Activated T-cell treated with anti-CD3 and anti-CD28 coated beads for 24 hours (primary cell): ENCODE results near the gene GPC5.
"Not testable (repeated sequence)": the region's sequence is repeated elsewhere in the genome, so short reads cannot be mapped to it uniquely, and the experiment has no call there.

Experiments used
- DNase-seq: peaks from one replicate; pipeline ENCODE4 v3.0.0-alpha.2; 2020; ENCODE audit warnings: low read depth

GPC5 gene

DNA sequence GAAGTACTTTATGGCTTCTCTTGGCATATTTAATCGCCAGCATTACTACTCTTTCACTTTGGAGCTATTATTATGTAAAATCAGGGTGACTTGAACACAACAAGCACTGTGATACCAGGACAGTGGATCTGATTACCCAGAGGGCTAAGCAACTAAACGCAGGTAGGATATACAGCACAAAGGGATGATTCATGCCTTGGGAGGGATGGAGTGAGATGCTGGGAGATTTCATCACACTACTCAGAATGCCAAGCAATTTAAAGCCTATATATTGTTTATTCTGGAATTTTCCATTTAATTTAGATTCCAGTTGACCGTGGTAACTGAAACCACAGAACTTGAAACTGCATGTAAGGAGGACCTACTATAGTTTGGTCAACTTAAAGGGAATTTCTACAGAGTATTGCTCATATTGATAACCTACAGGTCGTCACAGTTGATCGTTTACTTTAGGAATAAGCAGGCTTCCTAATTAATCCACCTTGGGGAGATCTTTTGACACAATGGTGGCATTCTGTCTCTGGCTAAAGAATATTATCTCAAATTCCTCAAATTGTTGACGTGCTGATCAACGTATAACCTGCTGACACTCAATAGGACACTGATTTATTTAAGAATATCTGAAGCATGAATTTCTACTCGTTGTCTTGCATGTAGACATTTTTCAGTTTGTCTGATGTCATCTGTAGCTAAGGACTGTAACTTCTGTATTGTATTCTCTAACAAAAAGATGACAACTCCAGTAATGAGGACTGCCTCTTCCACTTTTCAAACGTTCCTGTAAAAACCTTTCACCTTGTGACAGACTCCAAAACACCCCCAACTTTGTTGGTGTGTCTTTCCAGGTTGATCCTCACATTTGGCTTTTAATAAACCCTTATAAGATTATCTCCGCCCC, 254.2 kb downstream of the GPC5 start:
- no peak for DNase-seq

DNA sequence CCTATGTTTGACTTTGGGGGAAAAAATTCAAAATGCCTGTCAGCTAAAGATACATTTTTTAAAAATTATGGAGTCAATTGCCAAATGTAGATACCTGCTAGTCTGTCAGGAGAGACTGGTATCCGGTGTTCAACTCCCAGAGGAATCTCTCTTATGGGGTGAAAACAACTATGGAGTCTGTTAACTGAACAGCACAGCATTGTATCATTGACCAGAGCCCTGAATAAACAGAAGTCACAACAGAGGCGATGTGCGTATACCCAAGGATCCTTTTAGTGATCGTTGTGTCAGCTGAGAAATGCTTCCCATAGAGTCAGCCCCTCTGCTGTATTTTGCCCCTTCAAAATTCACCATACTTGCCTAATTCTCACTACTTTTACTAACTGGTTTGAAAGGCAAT, 257.3 kb downstream of the GPC5 start:
- no peak for DNase-seq

DNA sequence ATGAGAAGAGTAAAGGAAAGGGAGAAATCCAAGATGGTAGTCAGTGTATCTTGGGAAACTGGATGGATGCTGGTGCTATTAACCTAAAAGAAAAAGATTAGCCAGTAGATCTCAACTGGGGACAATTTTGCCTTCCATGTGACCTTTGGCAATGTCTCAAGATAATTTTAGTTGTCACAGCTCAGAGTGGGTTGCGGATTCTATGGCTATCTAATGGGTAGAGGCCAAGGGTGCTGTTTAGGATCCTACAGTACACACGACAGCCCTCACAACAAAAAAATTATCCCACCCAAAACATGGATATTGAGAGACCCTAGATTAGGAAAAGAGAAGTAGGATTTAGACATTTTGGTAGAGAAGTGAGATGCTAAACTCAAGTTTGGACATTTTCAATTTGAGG, 258.9 kb downstream of the GPC5 start:
- no peak for DNase-seq

DNA sequence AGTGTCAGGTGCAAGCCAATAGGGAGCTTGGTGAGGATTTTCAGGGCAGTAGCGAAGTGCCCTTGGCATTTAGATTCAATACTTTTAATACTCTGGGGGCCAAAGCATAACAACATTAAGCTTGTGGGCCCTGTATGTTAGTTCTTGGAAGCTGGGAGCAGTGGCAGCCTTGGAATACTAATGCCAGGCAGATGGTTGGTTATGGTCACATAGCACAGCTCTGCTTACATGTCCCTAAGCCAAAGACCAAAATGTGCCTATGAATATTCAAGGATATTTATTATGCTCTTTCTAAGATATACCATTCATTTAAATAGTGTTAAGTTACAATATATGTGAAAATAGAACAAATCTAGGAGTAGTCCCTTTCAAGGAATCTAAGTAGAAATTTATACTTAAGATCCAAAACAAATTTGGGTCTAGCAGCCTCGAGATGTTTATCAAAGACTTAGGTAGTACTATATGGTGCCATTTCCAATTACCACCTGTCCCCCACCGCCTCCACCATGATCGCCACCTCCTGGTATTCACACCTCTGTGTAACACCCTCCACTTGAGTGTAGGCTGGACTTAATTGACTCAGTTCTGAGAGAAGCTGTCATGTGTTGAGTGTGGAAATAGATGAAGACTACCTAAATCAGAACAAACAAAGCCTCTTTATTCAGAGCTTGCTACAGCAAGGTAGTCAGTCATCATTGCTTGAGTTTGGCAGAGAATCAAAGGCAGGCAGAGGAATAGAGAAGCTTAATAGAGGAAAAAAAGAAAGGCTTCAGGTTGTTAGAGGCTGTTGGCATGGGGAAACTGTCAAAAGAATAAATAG, 261.0 kb downstream of the GPC5 start:
- no peak for DNase-seq

DNA sequence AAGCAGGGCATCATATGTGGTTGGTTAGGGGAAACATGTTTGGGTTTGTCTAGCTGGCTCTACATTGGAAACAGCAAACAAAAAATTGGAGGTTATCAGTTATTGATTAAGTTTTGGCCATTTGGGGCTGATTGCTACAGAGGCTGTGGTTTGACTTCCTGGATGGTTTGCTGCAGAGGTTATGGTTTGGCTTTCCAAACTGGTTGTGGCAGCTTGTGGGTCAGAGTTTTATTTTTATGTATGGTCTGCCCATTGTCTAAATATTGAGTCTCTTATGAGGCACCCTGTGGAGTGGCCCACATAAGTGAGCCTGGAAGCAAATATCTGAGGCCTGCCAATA, 261.6 kb downstream of the GPC5 start:
- no peak for DNase-seq

DNA sequence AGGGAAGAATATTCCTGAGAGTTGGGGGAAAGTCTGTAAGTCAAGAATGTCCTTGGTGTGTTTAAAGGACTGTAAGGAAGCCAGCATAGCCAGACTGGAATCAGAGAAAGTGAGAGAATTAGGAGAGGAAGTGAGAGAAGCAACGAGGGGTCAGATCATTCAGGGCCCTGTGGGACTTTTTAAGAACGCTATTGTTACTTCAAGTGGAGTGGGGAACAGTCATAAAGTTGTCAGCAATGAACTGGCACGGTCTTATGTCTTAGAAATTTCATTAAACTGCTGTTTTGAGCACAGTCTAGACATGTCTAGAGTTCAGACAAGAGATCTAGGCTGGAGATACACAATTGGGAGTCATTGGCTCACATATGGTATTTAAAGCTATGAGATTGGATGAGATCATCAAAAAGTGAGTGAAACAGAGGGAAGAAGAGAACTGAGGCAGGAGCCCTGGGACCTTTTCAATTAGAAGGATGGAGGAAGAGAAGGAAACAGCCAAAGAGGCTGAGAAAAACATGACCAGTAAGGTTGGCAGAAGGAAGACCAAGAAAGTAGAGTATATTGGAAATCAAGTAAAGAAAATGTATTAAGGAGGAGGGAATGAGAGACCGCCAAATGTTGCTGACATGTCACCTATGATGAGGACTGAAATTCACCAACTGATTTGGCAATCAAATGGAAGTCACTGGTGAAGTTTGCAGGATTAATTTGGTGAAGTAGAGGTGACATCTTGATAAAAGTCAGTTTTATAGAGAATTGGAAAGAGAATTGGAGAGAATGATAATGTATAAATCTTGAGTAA, 263.5 kb downstream of the GPC5 start:
- DNase-seq: no peak

DNA sequence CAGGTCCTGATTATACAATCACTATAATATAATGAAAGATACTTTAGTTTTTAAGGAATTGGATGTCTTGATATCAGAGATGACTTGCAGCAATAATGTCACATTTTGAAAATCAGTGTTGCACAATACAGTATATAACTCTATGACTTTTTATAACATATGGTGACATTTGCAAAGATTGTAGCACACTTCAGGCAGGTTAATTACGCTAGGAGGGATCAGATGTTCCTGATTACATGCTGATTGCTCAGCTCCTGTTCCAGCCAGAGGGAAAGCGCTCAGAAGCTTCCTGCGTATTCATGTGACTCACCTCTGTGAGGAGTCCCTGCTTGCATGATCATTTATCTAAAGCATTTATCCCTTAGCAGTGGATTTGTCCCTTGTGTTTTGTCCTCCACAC, 265.6 kb downstream of the GPC5 start:
- DNase-seq: no peak

DNA sequence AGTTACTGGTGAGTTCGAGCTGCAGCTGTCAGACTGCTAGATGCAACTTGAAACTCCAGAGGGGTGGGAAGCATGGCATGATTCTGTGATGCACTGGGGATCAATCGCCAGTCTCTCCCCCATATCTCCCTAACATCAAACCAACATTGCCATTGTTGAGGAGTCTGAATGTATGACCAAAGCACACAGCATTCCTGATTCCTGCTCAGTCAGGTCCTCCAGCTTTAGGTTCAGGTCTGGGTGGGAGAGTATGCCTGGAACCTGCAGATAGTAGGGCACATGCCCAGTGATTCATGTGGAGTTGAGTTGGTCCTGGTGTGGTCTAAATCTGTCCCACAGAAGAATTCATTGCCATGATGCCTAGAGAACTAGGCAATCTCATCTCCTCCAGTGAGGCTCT, 269.1 kb downstream of the GPC5 start:
- DNase-seq: no peak

DNA sequence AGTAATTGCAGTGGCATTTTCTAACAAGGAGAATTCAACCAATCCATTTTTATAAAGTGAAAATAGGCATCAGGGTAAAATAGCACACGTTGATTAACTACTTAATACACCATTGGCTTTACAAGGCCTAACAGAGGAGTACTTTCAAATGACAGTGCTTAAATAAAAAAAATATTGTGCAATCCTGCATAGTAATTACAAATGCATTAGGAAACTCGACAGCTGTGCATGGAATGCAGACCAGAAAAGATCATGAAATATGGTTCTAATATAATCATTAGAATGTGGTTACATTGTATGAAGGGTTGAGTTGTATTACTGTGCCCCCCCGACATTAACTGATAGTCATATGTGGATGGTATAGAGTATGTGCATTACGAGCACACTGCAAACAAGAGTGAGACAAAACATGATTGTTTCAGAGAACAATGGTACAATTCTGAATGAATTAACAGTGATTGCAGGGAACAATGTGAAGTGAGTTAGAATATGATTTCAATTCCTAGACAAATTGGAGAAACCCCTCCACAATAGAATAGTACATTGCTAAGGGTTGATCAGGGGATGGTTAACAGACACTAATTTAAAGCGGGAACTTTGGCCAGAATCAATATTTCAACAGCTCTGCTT, 270.6 kb downstream of the GPC5 start:
- DNase-seq: no peak

DNA sequence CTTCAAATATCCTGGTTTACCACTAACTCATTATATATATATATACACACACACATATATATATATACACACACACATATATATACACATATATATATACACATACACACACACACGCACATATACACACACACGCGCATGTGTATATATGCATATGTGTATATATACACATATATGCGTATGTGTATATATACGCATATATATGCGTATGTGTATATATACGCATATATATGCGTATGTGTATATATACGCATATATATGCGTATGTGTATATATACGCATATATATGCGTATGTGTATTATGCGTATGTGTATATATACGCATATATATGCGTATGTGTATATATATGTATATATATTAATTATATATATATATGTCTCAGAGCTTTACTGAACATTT, 275.9 kb downstream of the GPC5 start:
- DNase-seq: not testable (repeated sequence)

DNA sequence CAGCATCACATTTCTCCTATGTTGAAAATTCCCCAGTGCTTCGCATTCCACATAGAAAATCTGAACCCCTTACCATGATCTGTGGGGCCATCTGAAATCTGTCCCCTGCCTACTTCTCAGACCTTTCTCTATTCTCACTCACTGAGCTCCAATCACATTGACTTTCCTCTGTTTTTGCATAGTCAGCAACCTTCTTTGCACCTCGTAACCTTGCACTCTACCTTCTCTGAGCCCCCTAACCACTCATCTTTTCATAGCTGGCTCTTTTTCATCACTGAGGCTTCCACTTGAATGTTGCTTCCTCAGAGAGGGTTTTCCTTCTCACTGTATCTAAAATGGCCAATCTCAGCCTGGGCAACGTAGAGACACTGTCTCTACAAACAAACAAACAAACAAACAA, 286.3 kb downstream of the GPC5 start:
- DNase-seq: no peak

DNA sequence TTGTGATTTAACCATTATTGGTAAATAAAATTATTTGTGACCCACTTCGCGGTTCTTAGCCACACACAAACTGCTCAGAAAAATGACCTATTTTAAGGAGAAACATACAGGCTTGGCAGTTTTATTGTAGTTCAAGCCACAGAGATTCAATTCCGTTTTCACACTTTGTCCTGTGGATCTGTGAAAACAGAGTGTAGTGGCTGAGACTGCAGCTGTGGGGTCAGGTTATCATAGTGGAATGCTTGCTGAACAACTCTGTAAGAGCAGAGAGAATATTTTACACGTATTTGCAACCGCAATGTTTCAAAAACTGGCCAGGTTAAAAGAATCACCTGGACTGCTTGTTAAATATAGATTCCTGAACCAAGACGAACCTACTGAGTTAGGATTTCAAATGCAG, 292.5 kb downstream of the GPC5 start:
- DNase-seq: no peak

DNA sequence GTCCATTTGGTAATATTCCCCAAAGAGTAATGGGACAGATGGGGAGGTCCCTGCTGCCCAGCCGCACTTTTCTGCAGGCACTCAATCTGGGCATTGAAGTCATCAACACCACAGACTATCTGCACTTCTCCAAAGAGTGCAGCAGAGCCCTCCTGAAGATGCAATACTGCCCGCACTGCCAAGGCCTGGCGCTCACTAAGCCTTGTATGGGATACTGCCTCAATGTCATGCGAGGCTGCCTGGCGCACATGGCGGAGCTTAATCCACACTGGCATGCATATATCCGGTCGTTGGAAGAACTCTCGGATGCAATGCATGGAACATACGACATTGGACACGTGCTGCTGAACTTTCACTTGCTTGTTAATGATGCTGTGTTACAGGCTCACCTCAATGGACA, 295.0 kb downstream of the GPC5 start:
- no peak for DNase-seq

DNA sequence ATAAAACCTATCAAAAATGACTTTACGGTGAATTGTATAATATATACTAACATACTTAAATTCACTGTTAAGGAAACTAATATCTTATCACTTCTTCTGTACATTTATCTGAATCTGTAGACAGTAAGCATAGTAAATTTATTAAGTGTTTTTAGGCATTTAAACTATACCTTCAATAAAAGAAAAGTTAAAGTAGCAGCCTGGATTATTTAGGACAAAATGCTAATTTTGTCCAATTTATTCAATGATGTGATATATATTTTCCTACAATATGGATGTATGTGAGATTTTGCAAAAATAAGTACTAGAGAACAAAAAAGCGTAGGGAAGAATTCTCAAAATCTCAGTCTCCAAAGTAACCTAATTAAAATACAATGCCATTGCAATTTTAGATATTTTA, 299.9 kb downstream of the GPC5 start:
- DNase-seq: no peak

DNA sequence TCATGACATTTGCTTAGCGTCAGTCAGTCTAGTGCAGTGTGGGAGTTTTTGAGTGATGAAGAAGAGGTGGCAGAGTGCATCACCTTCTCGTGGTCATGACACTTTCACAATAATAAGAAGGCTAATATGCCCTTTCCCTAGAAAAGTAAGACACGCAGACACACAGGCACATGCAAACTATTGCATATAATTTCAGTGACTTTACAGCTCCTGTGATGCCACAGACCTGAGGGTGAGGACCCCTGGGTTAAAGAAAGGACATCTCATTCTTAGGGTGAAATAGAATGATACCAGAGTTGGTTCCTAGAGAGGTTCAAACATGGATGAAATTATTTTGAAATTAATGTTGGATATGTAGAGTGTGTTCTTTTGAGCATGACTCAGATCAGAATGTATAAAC, 300.3 kb downstream of the GPC5 start:
- DNase-seq: no peak

DNA sequence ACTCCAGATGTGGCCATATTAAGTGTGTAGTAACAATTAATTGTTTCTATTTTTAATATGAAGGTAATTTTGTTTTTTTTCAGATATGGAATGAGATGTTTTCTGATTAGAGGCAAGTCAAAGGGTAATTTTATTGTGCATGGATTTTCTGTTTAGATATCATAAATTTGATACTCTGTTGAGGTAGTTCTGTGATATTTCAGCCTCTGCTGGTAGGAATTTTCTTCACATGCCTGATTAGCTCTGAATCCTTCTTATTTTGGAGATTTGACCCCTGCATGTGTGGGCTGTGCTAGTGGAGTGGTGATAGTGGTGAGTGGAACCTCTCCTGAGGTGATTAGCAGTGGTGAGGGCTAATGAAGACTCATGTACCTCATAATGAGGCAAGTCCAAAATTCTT, 301.4 kb downstream of the GPC5 start:
- DNase-seq: no peak

DNA sequence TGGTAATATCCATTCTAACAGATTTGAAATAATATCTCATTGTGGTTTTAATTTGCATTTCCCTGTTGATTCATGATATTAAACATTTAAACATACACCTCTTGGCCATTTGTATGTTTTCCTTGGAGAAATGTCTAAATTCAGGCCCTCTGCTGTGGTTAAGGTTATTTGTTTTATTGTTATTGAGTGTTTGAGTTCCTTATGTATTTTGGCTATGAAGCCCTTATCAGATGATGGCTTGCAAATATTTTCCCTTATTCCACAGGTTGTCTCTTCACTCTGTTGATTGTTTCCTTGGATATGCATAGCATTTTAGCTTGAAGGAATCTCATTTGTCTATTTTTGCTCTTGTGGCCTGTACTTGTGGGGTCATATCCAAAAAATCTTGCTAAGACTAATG, 303.6 kb downstream of the GPC5 start:
- DNase-seq: no peak

DNA sequence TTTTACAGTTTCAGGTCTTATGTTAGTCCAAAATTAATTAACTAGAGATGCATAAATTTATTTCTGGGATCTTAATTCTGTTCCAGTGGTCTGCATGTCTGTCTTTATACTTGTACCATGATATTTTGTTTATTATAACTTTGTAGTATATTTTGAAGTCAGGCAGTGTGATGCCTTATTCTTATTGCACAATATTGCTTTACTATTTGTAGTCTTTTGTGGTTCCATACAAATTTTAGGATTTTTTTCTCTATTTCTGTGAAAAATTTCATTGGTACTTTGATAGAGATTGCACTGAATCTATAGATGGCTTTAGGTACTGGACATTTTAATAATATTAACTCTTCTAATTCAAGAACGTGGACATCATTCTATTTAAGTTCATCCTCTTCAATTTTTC, 304.0 kb downstream of the GPC5 start:
- no peak for DNase-seq

DNA sequence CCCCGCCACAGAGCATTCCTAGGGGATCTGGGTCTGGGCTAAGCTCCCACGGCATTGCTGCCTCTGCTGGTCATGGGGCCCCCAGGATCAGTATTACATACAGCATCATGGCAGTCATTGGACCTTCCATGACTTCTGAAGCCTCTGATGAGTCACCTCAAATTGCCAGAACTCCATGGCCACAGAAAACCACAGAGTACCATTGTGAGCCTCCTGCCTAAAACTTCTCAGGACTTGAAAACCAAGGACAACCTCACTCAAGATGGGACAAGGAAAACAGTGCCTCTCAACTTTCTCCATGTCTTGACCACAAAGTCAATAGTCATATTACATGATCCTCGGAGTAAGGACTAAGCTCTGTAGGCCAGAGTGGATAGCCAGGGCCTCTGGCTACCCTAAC, 306.0 kb downstream of the GPC5 start:
- no peak for DNase-seq

DNA sequence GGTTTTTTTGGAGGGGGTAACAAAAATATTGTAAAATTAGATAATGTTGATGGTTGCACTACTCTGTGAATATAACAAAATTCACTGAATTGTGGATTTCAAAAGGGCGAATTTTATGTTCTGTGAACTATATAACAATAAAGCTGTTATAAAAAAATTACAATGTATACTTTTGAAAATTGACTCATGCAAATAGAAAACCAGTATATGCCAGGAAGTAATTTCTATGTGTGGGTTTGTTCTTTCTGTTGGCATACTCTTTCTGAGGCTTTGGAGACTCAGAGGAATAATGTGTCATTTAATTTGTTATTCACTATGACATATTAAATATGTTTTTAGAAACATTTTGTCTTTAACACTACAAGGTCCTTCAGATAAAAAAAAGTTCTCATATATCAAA, 310.1 kb downstream of the GPC5 start:
- DNase-seq: no peak

DNA sequence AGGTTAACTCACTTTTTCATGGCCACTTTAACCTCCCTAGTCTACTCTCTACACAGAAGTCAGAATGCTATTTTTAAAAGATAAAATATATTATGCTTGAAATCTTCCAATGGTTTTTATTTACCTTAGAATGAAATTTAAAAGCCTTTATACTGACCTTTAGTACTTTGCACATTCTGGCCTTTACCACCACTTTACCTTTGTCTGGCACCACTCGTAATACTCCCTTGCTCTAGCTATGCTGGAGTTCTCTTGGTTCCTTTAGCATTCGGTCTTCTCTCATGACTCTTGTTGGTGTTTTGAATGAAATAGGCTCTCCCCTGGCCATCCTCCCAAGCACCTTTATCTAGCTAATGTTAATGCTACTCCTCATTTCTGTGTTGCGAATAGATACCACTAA, 310.8 kb downstream of the GPC5 start:
- no peak for DNase-seq

DNA sequence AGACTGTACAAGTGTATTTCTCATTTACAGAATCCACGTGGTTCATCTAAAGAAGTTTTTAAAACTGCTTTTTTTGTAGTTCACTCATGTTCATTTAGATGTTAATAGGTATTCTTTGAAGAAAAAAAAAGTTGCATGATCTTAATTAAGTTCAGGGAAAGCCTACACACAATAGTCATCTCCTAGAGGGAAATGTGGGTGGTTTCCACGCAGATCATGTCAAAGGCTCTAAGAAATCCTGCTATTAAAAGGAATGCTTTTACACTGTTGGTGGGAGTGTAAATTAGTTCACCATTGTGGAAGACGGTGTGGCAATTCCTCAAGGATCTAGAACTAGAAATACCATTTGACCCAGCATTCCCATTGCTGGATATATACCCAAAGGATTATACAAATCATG, 312.3 kb downstream of the GPC5 start:
- no peak for DNase-seq
